GM12875 (cell line): Measurements from ENCODE around the gene CETP.

Source experiments
- H3K4me3 ChIP-seq: one replicate; pipeline ENCODE4 v1.5.1; 2011; ENCODE audit warnings: low read depth, low read length, control low read depth
- TF ChIP-seq, protein P1 (sequence below): IDR thresholded peaks from 2 replicates; pipeline ENCODE4 v1.5.1; 2011; ENCODE audit warnings: low read depth, mild to moderate bottlenecking, control low read depth, inconsistent platforms, low read length, moderate library complexity, borderline replicate concordance; ENCODE audit not compliant: insufficient read depth

The CETP gene

DNA sequence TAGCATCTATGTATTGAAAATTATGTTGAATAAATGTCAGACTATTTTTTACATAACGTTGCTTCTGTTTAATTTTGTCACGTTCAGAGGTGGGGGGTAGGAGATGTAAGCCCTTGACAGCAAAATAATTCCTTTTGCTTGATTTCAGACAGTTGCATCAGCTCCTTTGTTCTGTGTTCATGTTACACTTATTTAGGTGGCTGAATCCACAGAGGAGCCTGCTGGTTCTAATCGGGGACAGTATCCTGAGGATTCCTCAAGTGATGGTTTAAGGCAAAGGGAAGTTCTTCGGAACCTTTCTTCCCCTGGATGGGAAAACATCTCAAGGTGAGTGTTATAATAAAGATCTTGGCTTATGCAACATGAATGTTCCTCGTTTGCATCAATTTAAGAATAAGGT, 25.3 kb upstream of the CETP start:
- TF ChIP-seq, protein P1, sequence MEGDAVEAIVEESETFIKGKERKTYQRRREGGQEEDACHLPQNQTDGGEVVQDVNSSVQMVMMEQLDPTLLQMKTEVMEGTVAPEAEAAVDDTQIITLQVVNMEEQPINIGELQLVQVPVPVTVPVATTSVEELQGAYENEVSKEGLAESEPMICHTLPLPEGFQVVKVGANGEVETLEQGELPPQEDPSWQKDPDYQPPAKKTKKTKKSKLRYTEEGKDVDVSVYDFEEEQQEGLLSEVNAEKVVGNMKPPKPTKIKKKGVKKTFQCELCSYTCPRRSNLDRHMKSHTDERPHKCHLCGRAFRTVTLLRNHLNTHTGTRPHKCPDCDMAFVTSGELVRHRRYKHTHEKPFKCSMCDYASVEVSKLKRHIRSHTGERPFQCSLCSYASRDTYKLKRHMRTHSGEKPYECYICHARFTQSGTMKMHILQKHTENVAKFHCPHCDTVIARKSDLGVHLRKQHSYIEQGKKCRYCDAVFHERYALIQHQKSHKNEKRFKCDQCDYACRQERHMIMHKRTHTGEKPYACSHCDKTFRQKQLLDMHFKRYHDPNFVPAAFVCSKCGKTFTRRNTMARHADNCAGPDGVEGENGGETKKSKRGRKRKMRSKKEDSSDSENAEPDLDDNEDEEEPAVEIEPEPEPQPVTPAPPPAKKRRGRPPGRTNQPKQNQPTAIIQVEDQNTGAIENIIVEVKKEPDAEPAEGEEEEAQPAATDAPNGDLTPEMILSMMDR, result no peak
- H3K4me3 ChIP-seq, result no peak overlapping the region

DNA sequence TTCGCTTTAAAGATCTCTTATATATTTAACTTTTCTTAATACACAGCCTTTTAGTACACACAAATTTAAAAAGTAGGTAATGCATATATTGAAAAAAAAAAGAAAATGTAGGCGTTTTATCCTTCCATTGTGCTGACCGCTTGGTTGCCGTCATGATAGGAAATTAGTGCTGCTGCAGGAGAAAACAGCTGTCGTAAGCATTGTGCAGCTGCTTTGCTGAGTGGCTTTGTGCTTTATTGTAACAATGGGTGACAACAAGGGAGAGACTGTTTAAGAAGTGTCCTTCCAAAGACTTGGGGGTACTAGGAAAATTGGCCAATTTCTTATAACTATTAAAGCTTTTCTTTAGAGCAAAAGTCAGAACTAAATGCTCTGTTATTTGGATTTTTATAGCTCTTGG, 24.8 kb upstream of the CETP start:
- no peak overlapping the region for H3K4me3 ChIP-seq
- TF ChIP-seq, protein P1, result no peak

DNA sequence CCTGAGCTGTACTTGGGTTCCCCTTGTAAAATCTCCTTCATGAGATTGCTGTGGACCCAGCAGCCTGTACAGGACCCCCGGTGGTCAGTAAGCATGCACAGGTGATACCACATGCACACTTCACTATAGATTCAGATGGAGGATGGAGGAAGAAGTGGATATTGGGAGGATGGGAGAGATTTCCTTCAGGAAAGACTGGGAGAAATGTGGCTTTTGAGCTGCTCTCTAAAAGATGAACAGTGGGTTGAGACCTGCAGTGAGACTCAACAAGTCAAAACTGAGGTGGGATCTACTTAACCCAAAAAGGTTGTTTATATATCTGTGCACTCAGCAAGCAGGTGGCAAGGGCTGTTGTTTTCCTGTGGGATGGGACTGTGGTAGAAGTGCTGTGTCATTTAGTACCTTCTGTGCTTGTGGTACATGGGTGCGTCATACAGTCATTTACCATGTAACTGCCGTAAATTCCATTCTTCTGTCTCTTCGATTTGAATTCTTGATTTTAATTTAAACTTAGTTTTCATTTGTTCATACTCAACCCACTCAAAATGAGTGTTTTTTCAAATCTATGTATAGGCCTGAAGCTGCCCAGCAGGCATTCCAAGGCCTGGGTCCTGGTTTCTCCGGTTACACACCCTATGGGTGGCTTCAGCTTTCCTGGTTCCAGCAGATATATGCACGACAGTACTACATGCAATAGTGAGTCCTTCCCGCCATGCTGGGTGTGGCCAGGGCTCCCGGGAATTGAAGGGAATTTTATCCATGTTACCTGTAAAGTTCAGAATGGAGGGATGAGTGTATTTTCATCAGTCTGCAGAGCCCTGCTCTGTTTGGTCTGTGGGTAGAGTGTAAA, 22.9 kb upstream of the CETP start:
- H3K4me3 ChIP-seq, result no peak overlapping the region
- TF ChIP-seq, protein P1, result no peak

DNA sequence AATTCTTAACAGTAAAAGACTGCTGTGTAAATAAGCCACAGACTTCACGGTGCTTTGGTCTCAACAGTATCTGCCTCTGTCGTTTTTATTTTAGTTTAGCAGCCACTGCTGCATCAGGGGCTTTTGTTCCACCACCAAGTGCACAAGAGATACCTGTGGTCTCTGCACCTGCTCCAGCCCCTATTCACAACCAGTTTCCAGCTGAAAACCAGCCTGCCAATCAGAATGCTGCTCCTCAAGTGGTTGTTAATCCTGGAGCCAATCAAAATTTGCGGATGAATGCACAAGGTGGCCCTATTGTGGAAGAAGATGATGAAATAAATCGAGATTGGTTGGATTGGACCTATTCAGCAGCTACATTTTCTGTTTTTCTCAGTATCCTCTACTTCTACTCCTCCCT, 21.9 kb upstream of the CETP start:
- TF ChIP-seq, protein P1, result no peak
- no peak overlapping the region for H3K4me3 ChIP-seq

DNA sequence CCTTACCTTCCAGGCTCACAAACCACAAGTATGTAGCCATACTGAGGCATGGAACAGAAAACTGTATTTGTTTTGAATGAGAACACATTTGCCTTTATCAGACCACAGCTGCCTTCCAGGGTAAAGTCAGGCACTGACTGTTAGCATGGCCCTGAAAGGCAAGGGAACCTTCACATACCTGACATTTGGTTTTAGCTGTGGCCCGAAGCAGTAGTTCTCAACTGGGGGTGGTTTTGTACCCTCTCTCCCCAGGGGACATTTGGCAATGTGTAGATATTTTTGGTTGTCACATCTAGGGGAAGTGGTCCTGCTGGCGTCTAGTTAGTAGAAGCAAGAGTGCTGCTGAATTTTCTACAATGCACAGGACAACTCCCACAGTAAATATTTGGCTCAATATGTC, 20.7 kb upstream of the CETP start:
- TF ChIP-seq, protein P1, result no peak
- H3K4me3 ChIP-seq, result no peak overlapping the region

DNA sequence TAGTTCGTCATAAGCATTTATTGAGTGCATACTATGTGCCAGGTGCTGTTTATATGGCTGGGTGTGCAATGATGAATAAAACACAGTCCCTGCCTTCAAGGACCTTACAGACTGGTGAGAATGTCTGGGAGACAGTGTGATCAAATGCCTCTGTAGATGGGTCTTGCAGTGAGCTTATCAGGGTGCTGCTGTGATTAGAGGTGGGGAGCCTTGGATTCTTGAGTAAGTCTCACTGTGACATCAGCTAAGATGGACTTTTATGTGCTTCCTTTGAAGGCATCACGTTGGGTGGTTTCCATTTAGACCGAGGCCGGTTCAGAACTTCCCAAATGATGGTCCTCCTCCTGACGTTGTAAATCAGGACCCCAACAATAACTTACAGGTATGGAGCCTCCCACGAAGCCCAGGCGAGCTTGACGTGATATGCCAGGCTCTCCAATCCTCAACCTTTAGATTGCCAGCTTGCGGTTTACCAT, 19.9 kb upstream of the CETP start:
- no peak overlapping the region for H3K4me3 ChIP-seq
- TF ChIP-seq, protein P1, result no peak

DNA sequence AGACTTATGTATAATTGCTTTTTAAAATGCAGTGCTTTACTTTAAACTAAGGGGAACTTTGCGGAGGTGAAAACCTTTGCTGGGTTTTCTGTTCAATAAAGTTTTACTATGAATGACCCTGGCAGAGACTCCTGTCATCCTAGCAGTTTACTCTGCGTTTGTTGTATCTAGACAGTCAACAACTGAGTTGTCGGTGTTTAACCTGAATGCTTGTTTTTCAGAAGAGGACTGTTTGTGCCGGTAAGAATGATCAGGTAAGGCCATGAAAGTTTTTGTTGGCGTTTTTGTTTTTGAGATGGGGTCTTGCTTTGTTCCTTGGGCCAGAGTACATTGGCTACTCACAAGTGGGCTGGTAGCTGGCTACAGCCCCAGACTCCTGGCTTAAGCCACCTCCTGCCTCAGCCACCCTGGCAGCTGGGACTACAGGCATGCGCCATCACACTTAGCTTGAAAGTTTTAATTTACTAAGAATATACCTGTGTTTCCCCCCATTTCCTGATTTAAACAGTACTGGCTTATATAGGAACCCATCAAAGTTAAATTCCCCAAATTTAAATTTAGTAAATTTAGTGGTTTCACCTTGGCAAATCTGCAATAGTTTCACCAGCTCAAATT, 17.9 kb upstream of the CETP start:
- H3K4me3 ChIP-seq, result no peak overlapping the region
- TF ChIP-seq, protein P1, result no peak
